K562 (cell line): ENCODE results near the gene TRPM6.

Source experiments
- HLTF ChIP-seq: fragments of 450-650 bp; IDR thresholded peaks from 2 replicates; pipeline ENCODE4 v1.6.1; 2016
- IFI16 ChIP-seq: fragments of 250-450 bp; sonication (Bioruptor Pico); IDR thresholded peaks from 2 replicates; pipeline ENCODE4 v2.1.2; 2022; ENCODE audit warnings: mild to moderate bottlenecking, inconsistent platforms
- TRIM28 ChIP-seq: fragments of 450-650 bp; IDR thresholded peaks from 2 replicates; pipeline ENCODE4 v1.6.1; 2017
- ZNF780A ChIP-seq: fragments of 250-450 bp; sonication (Bioruptor Pico); IDR thresholded peaks from 2 replicates; pipeline ENCODE4 v1.5.0; 2021; ENCODE audit warnings: mild to moderate bottlenecking
- TF ChIP-seq, protein P1 (sequence below), 3 experiments: IDR thresholded peaks in 2 of 3; conservative IDR thresholded peaks in 1 of 3; 2 replicates each; pipeline ENCODE4 v1.5.1; 2011 to 2012; ENCODE audit warnings: low read length in 3 of 3, mild to moderate bottlenecking in 3 of 3, control low read depth in 2 of 3, improper control_type of control experiment in 1 of 3, inconsistent platforms in 1 of 3, low read depth in 1 of 3, mixed read lengths in 1 of 3, moderate library complexity in 1 of 3; ENCODE audit not compliant: insufficient read depth in 2 of 3
- TF ChIP-seq, protein P2 (sequence below), 3 experiments: fragments of 200-800 bp in 1 of 3; sonication (Bioruptor generic) in 1 of 3; sonication (generic) in 1 of 3; formaldehyde crosslinking in 1 of 3; IDR thresholded peaks; 2 replicates each; pipeline versions ENCODE4 v1.6.1 to v1.8.0; 2016 to 2022; ENCODE audit warnings: mild to moderate bottlenecking in 2 of 3, missing compliant biosample characterization in 2 of 3, missing genetic modification characterization in 2 of 3, missing genetic modification reagents in 1 of 3

DNA sequence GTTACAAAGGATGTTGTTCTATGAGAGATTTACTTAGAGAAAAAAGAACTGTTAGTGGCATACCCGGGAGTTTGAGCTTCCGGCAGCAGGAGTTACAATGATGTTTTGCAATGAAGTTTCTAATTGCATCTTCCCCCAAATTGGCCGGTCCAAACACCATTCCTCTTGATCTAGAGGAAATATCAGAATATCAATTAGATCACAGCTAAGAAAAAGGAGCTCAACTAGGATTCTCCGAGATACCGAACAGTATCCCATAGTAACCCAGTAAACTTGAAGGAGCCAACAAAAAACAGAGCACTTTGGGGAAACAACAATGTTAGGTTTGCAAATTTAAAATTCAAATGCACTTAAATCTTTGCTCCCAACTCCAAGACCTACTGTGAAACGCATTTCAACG is 159.5 kb downstream of the TRPM6 start:
- TF ChIP-seq, protein P1, sequence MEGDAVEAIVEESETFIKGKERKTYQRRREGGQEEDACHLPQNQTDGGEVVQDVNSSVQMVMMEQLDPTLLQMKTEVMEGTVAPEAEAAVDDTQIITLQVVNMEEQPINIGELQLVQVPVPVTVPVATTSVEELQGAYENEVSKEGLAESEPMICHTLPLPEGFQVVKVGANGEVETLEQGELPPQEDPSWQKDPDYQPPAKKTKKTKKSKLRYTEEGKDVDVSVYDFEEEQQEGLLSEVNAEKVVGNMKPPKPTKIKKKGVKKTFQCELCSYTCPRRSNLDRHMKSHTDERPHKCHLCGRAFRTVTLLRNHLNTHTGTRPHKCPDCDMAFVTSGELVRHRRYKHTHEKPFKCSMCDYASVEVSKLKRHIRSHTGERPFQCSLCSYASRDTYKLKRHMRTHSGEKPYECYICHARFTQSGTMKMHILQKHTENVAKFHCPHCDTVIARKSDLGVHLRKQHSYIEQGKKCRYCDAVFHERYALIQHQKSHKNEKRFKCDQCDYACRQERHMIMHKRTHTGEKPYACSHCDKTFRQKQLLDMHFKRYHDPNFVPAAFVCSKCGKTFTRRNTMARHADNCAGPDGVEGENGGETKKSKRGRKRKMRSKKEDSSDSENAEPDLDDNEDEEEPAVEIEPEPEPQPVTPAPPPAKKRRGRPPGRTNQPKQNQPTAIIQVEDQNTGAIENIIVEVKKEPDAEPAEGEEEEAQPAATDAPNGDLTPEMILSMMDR (IDR thresholded peaks at IDR 0.05 in 2 of 3, conservative IDR thresholded peaks at IDR 0.05 in 1 of 3; ENCODE audit: insufficient read depth in 2 of 3, low read depth in 1 of 3, low read length in 3 of 3): no peak
- TF ChIP-seq, protein P2, sequence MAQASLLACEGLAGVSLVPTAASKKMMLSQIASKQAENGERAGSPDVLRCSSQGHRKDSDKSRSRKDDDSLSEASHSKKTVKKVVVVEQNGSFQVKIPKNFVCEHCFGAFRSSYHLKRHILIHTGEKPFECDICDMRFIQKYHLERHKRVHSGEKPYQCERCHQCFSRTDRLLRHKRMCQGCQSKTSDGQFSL (CRISPR knock-in tag; IDR thresholded peaks at IDR 0.05): no peak
- TF ChIP-seq, protein P2 (tag; IDR thresholded peaks at IDR 0.05): no peak
- TF ChIP-seq TRIM28 (no peak), HLTF (no peak), ZNF780A (CRISPR knock-in tag) (no peak), IFI16 (CRISPR knock-in tag) (no peak)
